ENCODE measurements around the gene SLC25A10.

The SLC25A10 gene

DNA sequence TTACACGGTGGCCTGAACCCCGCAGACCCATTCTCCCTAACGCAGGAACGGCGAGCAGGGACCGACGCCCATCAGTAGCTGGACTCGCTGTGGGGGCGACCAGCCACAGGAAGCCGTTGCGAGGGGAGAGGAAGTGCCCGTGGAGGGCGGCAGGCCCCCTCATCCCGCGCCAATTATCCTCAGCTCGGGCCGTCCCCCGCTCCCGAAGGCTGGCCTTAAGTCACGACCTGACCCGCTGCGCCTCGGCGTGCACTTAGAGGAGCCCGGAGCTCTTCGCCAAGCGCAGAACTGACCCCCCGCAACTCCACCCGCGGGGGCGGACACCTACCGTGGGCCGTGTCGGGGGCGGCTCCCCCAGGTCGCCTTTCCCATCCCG, 28.9 kb upstream of the SLC25A10 start:
- Mint-ChIP-seq H3K4me1 (peaks cover 53% of the 10 kb centered on the region), H3K4me3 (peak overlapping the region; percentile 94 to 95), H3K9me3 (no peaks in the 10 kb centered on the region), H3K27me3 (no peaks in the 10 kb centered on the region), H3K27ac (peak overlapping the region; percentile 81 to 89)
- ATAC-seq (no peak), DNase-seq (no peak)

DNA sequence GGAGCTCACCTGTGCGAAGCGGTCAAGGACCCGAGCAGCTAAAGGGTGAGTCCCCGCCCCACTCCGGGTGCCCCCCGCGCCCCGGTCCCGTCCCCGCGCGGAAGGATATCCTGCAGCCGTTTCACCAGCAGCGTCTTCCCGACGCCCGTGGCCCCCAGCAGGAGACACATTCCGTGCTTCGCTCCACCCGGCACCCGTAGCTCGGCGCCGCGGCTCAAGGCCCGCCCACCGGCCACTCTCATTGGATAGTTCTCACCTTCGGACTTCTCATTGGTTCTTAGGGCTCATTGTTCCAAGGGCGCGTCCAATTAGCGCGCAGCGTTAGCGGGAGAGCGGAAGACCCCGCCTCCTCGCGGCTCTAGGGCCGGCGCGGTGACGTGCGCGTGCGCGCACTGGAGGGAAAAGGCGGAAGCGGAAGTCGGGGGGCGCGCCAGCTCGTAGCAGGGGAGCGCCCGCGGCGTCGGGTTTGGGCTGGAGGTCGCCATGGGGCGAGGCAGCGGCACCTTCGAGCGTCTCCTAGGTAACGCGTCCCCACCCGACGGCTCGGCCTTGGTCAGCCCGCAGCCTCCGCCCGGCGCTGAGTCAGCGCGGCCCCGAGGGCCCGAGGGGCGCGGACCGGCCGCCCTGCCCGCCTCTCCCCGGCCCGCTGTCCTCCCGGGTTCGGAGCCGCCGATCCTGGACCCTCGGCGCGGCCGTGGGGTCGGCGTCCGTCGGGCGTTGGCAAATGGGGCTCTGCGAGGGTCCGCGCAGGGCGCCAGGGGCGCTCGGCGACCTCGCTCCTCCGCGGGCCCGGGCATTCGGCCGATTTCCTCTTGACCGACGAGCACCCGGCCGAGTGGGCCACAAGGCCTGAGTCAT, 28.3 kb upstream of the SLC25A10 start, which contains the start of the genes ARL16 and HGS:
Gene ARL16 (minus strand): TSS at position 214 of the 858 bp plus-strand sequence. CDS start 44 bp downstream, at position 170.
Gene HGS (plus strand): TSS at position 428 of the 858 bp plus-strand sequence. CDS start 56 bp downstream, at position 484.
- no peaks in the 10 kb centered on the region for H3K9me3 Mint-ChIP-seq
- H3K4me3 Mint-ChIP-seq = peak within 1 kb of the TSS; percentile 94 to 95

DNA sequence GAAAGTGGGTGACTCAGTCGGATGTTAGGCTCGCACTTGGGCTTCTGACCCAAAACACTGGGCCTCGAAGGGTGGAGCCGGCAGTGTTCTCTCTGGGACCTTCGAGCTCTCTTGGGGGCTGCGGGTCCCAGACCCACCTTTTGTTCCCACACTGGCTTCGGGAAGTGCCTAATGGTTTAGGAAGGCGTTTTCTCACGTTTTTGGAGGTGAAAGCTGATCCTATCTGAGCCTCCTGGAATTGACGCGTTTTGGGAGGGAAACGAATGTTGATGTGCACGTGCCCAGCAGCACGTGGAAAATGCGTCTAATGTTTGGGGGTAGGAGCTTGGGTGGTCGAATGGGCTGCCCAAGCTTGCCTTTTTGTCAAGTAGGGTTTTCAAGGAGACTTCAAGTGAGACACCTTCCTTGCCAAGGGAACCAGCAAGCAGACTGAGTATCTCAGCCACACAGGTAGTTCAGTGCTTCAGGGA, 27.6 kb upstream of the SLC25A10 start:
- DNase-seq = no peak
- Mint-ChIP-seq H3K4me1 (peaks cover 62% of the 10 kb centered on the region), H3K27ac (peak overlapping the region; percentile 93 to 97), H3K9me3 (no peaks in the 10 kb centered on the region), H3K4me3 (peak overlapping the region; percentile 94 to 95), H3K27me3 (no peaks in the 10 kb centered on the region)
- peak; percentile 24 for ATAC-seq

More for the DNA sequence above, 28.3 kb upstream of the SLC25A10 start, which contains the start of the genes ARL16 and HGS:
- peak within 1 kb of the TSS; percentile 93 to 97 for H3K27ac Mint-ChIP-seq
- no peaks in the 10 kb centered on the region for H3K27me3 Mint-ChIP-seq
- H3K4me1 Mint-ChIP-seq = peaks cover 55% of the 10 kb centered on the region
- DNase-seq = peak; percentile 98 to 99
- ATAC-seq = peak; percentile 97

DNA sequence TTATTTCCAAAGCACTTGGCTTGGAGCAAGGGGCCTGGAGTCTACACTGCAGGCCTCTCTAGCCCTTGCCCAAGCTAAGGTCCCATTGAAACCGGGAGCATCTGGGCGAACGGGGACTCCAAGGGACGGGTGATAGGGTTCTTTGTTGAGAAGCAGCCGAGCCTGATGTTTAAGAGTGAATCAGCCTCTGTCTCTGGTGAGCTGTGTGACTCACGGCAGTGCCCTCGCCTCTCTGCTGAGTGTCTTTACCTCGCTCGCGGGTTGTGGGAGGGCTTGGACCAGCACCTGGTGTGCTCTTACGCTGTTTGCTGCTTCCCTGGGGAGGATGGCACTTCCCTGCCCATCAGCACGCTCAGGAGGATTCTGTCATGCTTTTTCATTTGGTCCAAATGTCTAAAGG, 27.0 kb upstream of the SLC25A10 start:
- no peak for ATAC-seq
- Mint-ChIP-seq H3K27me3 (no peaks in the 10 kb centered on the region), H3K4me1 (peaks cover 63% of the 10 kb centered on the region), H3K27ac (peak overlapping the region in 1 of 2 donors; percentile 97), H3K9me3 (no peaks in the 10 kb centered on the region), H3K4me3 (peak overlapping the region; percentile 94 to 95)
- DNase-seq = no peak

- DNase-seq (no peak), ATAC-seq (no peak)
- H3K9me3 Mint-ChIP-seq = no peaks in the 10 kb centered on the region
- no peak overlapping the region for H3K27ac Mint-ChIP-seq
- no peaks in the 10 kb centered on the region for H3K27me3 Mint-ChIP-seq
- H3K4me3 Mint-ChIP-seq = no peak overlapping the region
- H3K4me1 Mint-ChIP-seq = peaks cover 60% of the 10 kb centered on the region
These were observed 25.5 kb upstream of the SLC25A10 start for GRCh38 chr17:81686614-81687013.

DNA sequence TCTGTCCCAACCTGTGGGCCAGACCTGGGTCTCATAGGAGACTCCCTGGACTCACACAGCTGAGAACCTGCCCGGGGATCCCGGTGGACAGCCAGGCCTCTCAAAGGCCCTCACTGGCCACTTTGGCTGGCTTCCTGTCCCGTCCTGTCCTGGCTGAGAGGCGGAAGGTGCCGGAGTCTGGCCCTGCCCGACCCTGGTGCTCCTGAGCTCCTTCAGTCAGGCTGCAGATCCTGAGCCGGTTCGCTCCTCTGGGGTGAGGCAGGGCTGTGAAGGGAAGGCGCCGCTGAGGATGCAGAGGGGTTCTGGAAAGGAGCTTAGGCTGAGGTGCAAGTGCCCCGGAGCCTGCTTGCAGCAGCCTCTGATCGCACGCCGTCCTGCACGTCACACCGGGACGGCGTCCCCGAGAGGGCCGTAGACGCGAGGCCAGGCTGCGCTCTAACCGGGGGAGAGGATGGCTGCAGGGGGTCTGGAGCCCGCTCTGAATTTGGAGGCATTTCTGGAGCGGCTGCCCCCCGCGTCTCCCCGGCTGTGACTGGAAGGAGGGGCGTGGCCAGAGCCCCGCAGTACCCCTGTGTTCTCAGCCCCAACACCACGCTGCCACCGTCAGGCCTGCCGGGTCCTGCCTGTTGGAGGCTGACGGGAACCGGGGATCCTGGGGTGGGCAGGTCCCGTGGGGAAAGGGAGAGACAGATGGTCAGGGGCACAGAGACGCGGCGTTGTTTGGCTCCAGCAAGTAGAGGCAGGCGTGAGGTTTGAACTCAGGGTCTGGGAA, 24.1 kb upstream of the SLC25A10 start:
- DNase-seq (no peak), ATAC-seq (no peak)
- H3K4me1 Mint-ChIP-seq = peaks cover 46% of the 10 kb centered on the region
- no peaks in the 10 kb centered on the region for H3K9me3 Mint-ChIP-seq
- H3K4me3 Mint-ChIP-seq = no peak overlapping the region
- H3K27me3 Mint-ChIP-seq = no peaks in the 10 kb centered on the region
- H3K27ac Mint-ChIP-seq = peak overlapping the region in 1 of 2 donors; percentile 71

- Mint-ChIP-seq H3K27me3 (no peaks in the 10 kb centered on the region), H3K4me3 (no peak overlapping the region), H3K4me1 (peaks cover 46% of the 10 kb centered on the region), H3K9me3 (no peaks in the 10 kb centered on the region), H3K27ac (no peak overlapping the region)
- DNase-seq (no peak), ATAC-seq (no peak)
These were observed 23.5 kb upstream of the SLC25A10 start for GRCh38 chr17:81688616-81689015.

DNA sequence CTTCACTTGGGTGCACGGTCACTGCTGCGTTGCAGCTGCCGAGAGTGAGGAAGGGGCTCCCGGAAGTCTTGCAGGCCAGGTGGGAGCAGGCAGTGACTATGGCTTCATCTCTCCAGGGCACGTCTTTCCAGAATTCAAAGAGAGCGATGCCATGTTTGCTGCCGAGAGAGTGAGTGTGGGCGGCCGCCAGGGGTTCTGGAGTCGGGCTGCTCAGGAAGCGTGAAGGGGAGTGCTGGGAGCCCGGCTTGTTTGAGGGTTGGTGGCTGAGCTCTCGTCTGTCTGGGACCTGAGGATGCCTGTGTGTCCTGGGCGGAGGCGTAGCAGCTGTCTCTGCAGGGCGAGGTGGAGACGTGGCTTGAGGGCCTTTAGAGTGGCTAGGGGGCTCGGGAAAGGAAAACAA, 22.0 kb upstream of the SLC25A10 start:
- Mint-ChIP-seq H3K4me1 (peaks cover 37% of the 10 kb centered on the region), H3K9me3 (no peaks in the 10 kb centered on the region), H3K27ac (no peak overlapping the region), H3K27me3 (no peaks in the 10 kb centered on the region), H3K4me3 (peak overlapping the region in 1 of 2 donors; percentile 25)
- DNase-seq = no peak
- no peak for ATAC-seq

- ATAC-seq (no peak), DNase-seq (no peak)
- H3K4me1 Mint-ChIP-seq = peaks cover 33% of the 10 kb centered on the region
- H3K27ac Mint-ChIP-seq = no peak overlapping the region
- H3K9me3 Mint-ChIP-seq = no peaks in the 10 kb centered on the region
- H3K27me3 Mint-ChIP-seq = no peaks in the 10 kb centered on the region
- no peak overlapping the region for H3K4me3 Mint-ChIP-seq
These were observed 21.5 kb upstream of the SLC25A10 start for GRCh38 chr17:81690549-81690948.

DNA sequence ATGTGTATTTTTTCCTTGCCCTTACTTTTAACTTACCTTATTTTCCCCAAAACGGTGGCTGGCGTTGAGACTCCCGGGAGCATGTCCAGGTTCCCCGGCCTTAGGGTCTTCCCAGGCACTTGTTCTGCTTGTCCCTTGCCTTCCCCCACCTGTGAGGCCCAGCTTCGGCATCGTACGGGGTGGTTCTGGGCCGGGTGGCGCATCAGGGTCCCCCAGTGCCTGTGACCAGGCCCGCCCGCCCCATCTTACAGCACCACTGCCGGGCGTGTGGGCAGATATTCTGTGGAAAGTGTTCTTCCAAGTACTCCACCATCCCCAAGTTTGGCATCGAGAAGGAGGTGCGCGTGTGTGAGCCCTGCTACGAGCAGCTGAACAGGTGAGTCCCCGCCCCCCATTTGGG, 20.9 kb upstream of the SLC25A10 start:
- no peaks in the 10 kb centered on the region for H3K27me3 Mint-ChIP-seq
- H3K4me1 Mint-ChIP-seq = peaks cover 26% of the 10 kb centered on the region
- no peak overlapping the region for H3K4me3 Mint-ChIP-seq
- H3K27ac Mint-ChIP-seq = peak overlapping the region in 1 of 2 donors; percentile 64
- ATAC-seq (no peak), DNase-seq (no peak)
- H3K9me3 Mint-ChIP-seq = no peaks in the 10 kb centered on the region

DNA sequence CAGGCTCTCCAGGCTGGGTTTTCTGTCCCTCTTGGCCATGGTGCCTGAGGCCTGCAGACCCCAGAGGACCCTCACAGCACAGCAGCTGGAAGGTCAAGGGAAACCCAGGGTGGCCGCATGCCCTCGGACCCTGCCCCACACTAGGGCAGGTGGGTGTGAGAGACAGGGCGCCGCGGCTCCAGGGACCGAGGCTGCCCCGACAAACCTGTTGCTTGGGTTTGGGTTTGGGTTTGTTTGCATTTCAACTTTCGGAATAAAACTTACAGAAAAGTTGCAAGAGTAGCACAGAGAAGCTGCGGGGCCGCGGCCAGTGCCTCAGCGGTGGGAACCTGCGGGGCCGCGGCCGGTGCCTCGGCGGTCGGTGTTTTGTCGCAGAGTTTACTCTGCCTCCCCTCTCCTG, 20.5 kb upstream of the SLC25A10 start:
- Mint-ChIP-seq H3K27ac (no peak overlapping the region), H3K4me3 (no peak overlapping the region), H3K27me3 (no peaks in the 10 kb centered on the region), H3K9me3 (no peaks in the 10 kb centered on the region), H3K4me1 (peaks cover 22% of the 10 kb centered on the region)
- DNase-seq = no peak
- ATAC-seq = no peak

GRCh38 chr17:81693509-81694210, 18.4 kb upstream of the SLC25A10 start:
- Mint-ChIP-seq H3K27me3 (no peaks in the 10 kb centered on the region), H3K4me1 (peaks cover 20% of the 10 kb centered on the region), H3K27ac (peak overlapping the region in 1 of 2 donors; percentile 59), H3K4me3 (no peak overlapping the region), H3K9me3 (no peaks in the 10 kb centered on the region)
- ATAC-seq = peak; percentile 17
- no peak for DNase-seq

DNA sequence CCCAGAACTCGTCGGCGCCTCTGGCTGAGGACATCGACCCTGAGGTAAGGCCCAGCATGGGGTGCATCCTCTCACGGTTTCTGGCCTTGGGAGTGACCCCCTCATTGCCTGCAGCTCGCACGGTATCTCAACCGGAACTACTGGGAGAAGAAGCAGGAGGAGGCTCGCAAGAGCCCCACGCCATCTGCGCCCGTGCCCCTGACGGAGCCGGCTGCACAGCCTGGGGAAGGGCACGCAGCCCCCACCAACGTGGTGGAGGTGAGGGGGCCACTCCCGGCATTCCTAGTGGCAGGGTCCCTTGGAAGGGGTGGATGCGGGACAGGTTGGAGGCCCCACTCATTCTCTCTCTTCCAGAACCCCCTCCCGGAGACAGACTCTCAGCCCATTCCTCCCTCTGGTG, 17.3 kb upstream of the SLC25A10 start:
- no peak for DNase-seq
- Mint-ChIP-seq H3K4me1 (peaks cover 11% of the 10 kb centered on the region), H3K4me3 (no peak overlapping the region), H3K27ac (no peak overlapping the region), H3K27me3 (no peaks in the 10 kb centered on the region), H3K9me3 (no peaks in the 10 kb centered on the region)
- no peak for ATAC-seq

DNA sequence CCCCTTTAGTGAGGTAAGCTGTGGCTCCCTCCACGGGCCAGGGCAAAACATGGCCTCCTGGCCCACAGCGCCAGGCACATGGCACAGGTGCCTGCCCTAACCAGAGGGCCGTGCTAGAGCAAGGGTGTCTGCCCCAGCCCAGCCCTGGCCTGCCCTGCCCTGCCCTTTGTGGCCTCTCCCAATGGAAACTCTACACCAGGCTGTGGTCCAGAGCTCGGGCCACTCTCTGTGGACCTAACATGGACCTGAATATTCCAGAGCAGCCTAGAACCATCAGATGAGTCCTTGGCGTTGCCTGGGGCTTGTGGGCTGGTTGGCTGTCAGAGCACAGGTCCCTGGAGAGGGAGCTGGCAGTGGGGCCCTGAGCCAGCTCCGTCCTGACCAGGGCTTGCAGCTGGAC, 16.9 kb upstream of the SLC25A10 start:
- DNase-seq (no peak), ATAC-seq (no peak)
- Mint-ChIP-seq H3K27ac (no peak overlapping the region), H3K27me3 (no peaks in the 10 kb centered on the region), H3K9me3 (no peaks in the 10 kb centered on the region), H3K4me3 (no peak overlapping the region), H3K4me1 (peaks cover 11% of the 10 kb centered on the region)

DNA sequence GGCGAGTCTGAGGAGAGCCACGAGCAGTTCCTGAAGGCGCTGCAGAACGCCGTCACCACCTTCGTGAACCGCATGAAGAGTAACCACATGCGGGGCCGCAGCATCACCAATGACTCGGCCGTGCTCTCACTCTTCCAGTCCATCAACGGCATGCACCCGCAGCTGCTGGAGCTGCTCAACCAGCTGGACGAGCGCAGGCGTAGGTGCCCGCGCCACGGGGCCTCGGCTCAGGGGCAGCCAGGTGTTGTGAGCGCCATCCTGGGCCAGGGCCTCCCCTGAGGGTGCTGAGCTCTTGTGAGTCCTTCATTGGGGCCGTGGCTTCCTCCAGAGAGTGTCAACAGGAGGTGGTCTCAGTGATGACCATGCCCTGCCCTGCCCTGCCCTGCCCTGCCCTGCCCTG, 16.3 kb upstream of the SLC25A10 start:
- peaks cover 17% of the 10 kb centered on the region for H3K4me1 Mint-ChIP-seq
- ATAC-seq = peak; percentile 14
- no peak overlapping the region for H3K27ac Mint-ChIP-seq
- no peaks in the 10 kb centered on the region for H3K9me3 Mint-ChIP-seq
- H3K27me3 Mint-ChIP-seq = no peaks in the 10 kb centered on the region
- DNase-seq = no peak
- H3K4me3 Mint-ChIP-seq = no peak overlapping the region

Data from stimulated activated naive CD8-positive, alpha-beta T cell treated with anti-CD3 and anti-CD28 coated beads, Interleukin-15, amount 100 ng/mL, for 72 hours (primary cell).